ENCODE measurements around the gene CHRNG. TPM values are rescaled to one million over a fixed set of nuclear protein-coding genes. Genes with fewer than 3 reads are reported as not detected.

CHRNG gene, protein sequence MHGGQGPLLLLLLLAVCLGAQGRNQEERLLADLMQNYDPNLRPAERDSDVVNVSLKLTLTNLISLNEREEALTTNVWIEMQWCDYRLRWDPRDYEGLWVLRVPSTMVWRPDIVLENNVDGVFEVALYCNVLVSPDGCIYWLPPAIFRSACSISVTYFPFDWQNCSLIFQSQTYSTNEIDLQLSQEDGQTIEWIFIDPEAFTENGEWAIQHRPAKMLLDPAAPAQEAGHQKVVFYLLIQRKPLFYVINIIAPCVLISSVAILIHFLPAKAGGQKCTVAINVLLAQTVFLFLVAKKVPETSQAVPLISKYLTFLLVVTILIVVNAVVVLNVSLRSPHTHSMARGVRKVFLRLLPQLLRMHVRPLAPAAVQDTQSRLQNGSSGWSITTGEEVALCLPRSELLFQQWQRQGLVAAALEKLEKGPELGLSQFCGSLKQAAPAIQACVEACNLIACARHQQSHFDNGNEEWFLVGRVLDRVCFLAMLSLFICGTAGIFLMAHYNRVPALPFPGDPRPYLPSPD
- total RNA-seq (not detected), total RNA-seq (0 reads per million in 2 donors)

DNA sequence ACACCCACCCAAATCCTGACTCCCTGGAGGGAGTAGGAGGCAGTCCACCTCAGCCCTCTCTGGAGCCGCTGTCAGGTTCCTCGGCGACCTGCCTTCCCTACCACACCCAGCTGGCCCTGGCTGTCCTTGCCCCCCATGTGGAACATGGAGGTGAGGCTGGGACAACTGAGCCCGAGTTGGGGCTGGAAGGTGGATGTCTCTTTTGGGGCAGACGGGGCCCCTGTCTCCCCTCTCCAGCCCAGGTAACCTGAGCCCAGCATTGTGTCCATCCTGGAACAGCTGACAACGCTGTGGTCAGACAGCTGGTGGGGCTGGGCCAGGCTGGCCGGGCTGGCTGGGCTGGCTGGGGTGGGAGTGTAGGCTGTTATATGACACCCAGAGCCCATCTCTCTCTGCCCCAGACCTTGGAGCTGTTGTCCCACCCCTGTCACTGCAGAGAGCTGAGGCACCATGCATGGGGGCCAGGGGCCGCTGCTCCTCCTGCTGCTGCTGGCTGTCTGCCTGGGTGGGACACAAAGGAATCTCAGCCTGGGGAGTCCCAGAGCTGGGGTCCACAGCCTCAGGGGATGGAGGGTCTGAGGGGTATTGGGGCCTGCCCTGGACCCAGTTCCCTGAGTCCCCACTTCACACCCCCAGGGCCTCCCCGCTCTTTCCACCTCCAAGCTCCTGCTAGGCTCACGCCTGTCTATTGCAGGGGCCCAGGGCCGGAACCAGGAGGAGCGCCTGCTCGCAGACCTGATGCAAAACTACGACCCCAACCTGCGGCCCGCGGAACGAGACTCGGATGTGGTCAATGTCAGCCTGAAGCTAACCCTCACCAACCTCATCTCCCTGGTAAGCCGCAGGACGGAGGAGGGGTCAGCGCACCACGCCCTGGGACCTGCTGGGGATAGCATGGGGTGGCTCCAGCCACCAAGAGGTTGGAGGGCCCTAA lies at the start of gene CHRNG:
TSS of gene CHRNG (plus strand) at position 395 of the 934 bp plus-strand sequence. CDS start at position 451, 56 bp downstream.
- Mint-ChIP-seq H3K36me3 (ENCODE audit: low read depth) (no peaks in the 10 kb centered on the region), H3K4me3 (no peak within 1 kb of the TSS), H3K4me1 (peaks cover 15% of the 10 kb centered on the region), H3K27ac (peak within 1 kb of the TSS; percentile 82), H3K27me3 (peaks cover 26% of the 10 kb centered on the region)
- H3K9me3 ChIP-seq (ENCODE audit: control insufficient read depth, low read length, poor library complexity, severe bottlenecking): no peaks in the 10 kb centered on the region
- ATAC-seq: no peak
- DNase-seq: no peak

DNA sequence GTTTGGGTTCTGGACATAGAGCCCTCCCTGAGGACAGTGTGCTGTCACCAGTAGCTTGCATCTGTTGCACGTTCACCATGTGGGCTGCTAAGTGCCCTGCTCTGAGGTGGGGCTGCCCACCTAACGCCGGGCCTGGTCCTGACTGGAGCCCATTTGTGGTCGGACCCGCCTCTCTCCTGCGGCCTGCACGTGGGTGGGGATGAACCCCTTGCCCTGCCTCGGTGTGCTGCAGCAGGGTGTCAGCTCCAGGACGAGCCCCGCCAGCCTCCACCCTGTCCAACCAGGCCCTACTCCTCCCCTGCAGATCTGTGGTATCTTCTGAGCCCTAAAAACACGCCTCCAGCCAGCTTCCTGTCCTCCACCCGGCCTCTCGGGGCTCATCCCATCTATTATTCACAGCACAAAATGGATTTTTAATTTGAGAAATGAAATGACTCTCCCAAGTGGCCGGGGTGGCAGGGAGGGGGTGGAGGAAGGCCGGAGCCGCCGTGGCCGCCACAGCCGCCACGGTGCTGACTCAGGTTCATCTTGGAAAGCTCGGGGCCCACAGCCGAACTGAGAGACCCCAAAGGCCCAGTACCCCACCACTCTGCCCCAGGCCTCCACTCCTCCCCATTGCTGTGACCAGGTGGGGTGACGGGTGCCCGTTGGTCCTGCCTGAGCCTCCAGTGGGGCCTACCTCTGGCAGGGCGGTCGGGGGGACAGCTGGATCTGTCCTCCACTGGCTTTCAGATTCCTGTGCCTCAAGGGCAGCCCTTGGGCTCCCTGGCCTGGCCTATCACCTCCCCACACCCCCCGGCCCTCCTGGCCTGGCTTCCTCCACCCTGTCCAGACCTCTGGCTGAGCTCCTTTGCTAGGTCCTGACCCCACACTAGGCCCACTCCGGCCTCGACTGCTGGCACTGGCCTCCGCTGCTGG lies 49.0 kb upstream of the CHRNG start:
- Mint-ChIP-seq H3K36me3 (ENCODE audit: low read depth) (peaks cover 6% of the 10 kb centered on the region), H3K27me3 (peaks cover 49% of the 10 kb centered on the region), H3K4me3 (peak overlapping the region; percentile 53), H3K27ac (no peak overlapping the region), H3K4me1 (peaks cover 7% of the 10 kb centered on the region)
- DNase-seq: peak in 1 of 3 donors; percentile 10
- no peaks in the 10 kb centered on the region for H3K9me3 ChIP-seq (ENCODE audit: control insufficient read depth, low read length, poor library complexity, severe bottlenecking)
- no peak for ATAC-seq

DNA sequence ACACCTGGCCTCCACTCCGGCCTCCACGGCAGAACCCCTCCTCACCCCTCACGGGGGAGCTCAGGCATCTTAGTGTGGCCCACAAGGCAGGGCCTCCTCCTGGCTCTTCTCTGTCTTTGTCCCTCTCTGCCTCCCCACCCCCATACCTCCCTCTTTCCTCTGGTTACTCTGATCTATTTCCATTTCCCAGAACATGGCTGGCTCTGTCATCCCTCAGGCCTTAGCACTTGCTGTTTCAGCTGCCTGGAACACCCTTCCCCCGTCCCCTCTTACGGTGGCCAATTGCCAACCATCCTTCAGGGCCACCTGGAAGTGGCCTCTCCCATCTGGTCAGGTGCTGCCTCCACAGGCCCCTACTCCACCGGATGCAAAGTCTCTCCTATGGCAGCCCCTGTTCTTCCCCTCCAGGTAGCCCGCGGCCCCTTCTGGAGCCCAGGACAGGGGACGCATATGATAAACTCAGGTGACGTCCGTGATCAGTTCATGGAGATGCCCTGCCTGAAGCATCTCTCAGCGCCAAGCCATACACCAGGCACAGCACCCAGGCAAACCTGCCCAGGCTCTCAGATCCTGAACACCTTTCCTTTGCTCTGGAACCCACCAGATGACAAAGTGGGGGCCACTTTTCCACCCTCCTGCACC lies 48.2 kb upstream of the CHRNG start:
- H3K9me3 ChIP-seq (ENCODE audit: control insufficient read depth, low read length, poor library complexity, severe bottlenecking): no peaks in the 10 kb centered on the region
- Mint-ChIP-seq H3K27ac (no peak overlapping the region), H3K36me3 (ENCODE audit: low read depth) (peaks cover 6% of the 10 kb centered on the region), H3K4me1 (peaks cover 7% of the 10 kb centered on the region), H3K27me3 (peaks cover 47% of the 10 kb centered on the region), H3K4me3 (peak overlapping the region; percentile 21)
- peak in 1 of 3 donors; percentile 2 for DNase-seq
- no peak for ATAC-seq

DNA sequence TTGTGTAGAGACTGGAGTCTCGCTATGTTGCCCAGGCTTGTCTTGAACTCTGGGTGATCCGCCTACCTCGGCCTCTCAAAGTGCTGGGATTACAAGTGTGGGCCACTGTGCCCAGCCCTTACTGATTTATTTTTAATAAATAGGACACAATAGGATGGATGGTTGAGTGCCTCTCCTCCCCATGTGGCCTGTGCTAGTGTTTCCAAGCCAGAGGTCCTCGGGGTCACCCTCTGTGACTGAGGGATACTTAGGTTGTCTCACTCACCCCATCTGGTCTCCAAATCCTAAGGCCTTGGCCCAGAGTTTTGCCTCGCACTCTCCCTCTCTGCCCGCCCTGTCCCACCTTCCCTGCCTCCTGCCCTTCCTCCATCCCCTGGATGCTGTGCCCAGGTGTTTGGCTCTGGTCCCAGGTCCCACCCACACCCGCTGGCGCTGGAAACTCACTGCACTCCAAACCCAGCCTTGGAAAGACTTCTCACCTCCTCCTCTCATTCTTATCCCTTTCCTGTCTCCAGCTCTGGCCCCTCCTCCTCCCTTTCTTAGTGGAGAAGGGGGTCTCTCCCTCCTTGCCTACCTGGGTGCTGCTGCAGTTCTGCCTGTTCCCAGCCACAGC lies 47.1 kb upstream of the CHRNG start:
- no peaks in the 10 kb centered on the region for H3K9me3 ChIP-seq (ENCODE audit: control insufficient read depth, low read length, poor library complexity, severe bottlenecking)
- Mint-ChIP-seq H3K36me3 (ENCODE audit: low read depth) (peaks cover 6% of the 10 kb centered on the region), H3K27ac (no peak overlapping the region), H3K4me3 (no peak overlapping the region), H3K4me1 (peaks cover 7% of the 10 kb centered on the region), H3K27me3 (peaks cover 47% of the 10 kb centered on the region)
- ATAC-seq (no peak), DNase-seq (peak in 1 of 3 donors; percentile 4)

DNA sequence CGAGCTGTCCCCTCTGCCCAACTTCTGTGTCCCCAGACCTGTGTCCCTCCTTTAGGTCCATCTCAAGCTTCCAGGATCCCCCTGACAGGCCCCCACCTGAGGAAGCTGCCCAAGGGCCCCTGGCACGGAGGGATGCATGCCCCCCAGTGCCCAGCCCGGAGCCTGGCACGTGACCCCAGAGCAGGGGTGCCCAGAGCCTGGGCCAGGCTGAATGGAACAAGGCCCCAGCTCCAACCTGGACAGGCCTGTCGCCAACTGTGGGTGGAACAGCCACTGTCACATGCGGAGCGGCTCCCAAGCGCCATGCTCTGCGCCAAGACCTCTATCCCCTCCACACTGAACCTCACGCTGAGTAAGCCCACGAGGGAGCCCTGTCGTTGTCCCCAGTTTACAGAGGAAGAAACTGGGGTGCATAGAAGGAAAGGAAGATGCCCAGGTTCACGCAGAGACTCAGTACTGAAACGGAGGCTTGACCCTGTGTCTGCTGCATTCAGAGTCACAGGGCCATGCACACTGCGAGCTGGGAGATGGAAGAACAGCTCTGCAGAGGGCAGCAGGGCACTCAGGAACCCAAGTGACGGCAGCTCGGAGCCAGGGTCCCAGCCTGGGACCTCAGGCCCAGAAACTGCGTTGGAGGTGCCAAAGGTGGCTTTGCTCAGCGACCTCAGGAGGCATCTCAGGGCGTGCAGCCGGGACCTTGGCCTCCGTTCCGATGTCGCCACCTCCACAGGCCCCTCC lies 46.4 kb upstream of the CHRNG start:
- peak in 1 of 3 donors; percentile 4 for DNase-seq
- no peak overlapping the region for H3K27ac Mint-ChIP-seq

DNA sequence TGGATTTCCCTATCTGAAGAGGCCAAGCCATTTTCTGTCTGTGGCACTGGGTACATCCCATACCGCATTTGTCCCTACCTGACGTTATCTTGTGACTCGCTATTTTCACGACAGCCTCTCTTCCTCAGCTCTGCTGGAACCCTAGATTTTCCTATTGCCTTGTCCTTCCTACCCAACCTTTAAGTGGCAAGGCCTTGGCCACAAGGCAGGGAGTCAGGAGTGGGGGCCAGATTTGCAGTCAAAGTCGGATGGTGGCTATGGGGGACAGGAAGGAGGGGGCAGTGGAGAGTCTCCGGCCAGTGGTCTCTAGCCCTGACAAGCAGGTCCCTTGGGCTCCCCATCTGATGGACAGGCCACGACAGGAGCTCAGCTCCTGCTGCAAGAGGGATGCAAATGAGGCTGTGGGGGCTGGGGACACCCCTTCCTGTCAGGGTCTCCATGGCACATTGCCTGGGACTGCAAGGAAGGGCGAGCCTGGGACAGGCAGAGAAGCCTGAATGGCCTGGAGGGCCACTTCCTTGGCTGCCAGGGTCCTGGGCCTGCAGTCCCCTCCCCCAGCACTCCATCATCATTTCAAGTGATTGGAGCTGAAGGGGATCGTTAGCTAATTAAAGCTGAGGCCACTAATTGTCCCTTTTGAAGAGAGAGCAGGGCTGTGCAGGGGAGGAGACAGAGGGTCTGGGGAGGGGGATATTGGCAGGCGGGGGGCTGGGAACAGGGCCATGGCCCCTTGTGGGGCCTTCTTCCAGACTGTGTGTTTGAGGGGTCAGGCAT lies 45.6 kb upstream of the CHRNG start:
- Mint-ChIP-seq H3K4me3 (no peak overlapping the region), H3K27me3 (peaks cover 45% of the 10 kb centered on the region), H3K4me1 (peaks cover 4% of the 10 kb centered on the region), H3K36me3 (ENCODE audit: low read depth) (peaks cover 8% of the 10 kb centered on the region), H3K27ac (no peak overlapping the region)
- ATAC-seq: no peak
- no peak for DNase-seq
- H3K9me3 ChIP-seq (ENCODE audit: control insufficient read depth, low read length, poor library complexity, severe bottlenecking): no peaks in the 10 kb centered on the region

More for the DNA sequence above, 46.4 kb upstream of the CHRNG start:
- peaks cover 7% of the 10 kb centered on the region for H3K4me1 Mint-ChIP-seq
- no peak overlapping the region for H3K4me3 Mint-ChIP-seq
- peaks cover 46% of the 10 kb centered on the region for H3K27me3 Mint-ChIP-seq
- H3K36me3 Mint-ChIP-seq (ENCODE audit: low read depth): peaks cover 6% of the 10 kb centered on the region
- no peaks in the 10 kb centered on the region for H3K9me3 ChIP-seq (ENCODE audit: control insufficient read depth, low read length, poor library complexity, severe bottlenecking)
- ATAC-seq: no peak

DNA sequence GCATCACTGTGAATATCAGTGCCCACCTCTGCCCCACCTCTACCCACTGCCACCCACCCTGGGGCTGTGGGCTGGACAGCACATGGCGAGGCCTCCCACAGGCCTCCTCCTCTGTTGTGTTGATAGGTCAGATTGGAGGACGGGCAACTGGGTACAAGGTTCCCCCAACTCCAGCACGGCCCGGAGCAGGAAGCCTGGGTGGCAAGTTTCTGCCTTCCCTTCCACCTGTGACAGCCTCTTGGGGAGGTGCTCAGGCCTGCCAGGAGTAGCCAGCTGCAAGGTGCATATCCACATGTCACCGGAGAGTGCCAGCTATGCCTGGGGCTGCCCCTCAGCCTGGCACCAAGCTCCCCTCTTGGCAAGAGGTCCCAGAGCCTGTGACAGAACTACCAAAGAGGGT lies 45.0 kb upstream of the CHRNG start:
- Mint-ChIP-seq H3K4me1 (peaks cover 3% of the 10 kb centered on the region), H3K4me3 (no peak overlapping the region), H3K27ac (no peak overlapping the region), H3K36me3 (ENCODE audit: low read depth) (peaks cover 7% of the 10 kb centered on the region), H3K27me3 (peaks cover 44% of the 10 kb centered on the region)
- H3K9me3 ChIP-seq (ENCODE audit: control insufficient read depth, low read length, poor library complexity, severe bottlenecking): no peaks in the 10 kb centered on the region
- ATAC-seq (no peak), DNase-seq (no peak)

DNA sequence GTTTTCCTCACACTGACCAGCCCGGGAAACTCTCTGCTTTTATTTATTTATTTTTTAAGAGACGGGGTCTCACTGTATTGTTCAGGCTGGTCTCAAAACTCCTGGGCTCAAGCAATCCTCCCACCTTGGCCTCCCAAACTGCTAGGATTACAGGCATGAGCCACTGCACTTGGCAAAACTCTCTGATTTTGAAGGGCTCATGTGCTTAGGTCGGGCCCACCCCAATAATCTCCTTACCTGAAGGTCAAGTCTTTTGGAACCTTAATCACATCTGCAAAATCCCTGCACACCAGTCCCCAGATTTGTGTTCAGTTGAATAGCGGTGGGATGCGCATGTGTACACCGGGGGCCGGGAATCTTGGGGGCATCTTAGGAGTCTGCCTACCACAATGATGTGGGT lies 44.2 kb upstream of the CHRNG start:
- ATAC-seq: no peak

DNA sequence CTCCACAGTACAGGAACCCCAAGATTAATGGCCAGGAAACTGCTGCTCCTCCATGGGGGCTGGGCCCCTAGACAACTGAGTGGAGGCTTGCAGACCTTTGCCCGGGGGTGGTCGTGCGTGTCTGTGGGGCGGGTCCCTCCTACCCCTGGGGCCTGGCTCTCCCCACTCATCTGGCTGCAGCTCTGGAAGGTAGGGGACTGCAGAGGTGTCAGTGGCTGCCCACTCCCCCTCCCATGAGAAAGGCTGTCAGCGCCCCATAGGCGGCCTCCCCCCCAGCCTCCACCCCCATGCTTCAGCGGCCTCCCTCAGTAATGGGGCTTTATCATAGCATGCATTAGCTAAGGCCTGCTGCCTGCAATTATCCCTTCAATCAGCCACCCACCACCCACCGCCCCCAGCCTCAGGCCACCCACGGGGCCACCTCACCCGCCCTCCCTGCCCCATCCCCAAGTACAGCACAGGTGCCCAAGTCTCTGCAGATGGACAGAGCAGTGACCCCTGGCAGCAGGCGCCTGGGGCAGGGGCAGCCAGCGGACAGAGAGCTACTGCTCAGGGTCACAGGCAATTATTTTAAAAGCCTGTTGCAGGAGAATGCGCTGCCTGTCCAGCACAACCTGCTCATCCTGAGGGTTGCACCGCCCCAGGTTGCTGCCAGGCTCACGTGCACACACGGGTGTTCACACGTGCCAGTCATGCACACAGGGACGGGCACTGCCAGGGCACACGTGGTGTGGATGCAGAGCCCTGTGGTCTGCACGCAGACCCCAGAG lies 42.8 kb upstream of the CHRNG start:
- Mint-ChIP-seq H3K4me3 (no peak overlapping the region), H3K27me3 (peaks cover 44% of the 10 kb centered on the region), H3K27ac (no peak overlapping the region), H3K36me3 (ENCODE audit: low read depth) (peaks cover 3% of the 10 kb centered on the region), H3K4me1 (peaks cover 3% of the 10 kb centered on the region)
- H3K9me3 ChIP-seq (ENCODE audit: control insufficient read depth, low read length, poor library complexity, severe bottlenecking): no peaks in the 10 kb centered on the region
- DNase-seq (no peak), ATAC-seq (no peak)

More for the DNA sequence above, 44.2 kb upstream of the CHRNG start:
- H3K4me1 Mint-ChIP-seq: peaks cover 3% of the 10 kb centered on the region
- H3K27me3 Mint-ChIP-seq: peaks cover 44% of the 10 kb centered on the region
- no peak overlapping the region for H3K27ac Mint-ChIP-seq
- H3K36me3 Mint-ChIP-seq (ENCODE audit: low read depth): peaks cover 6% of the 10 kb centered on the region
- H3K4me3 Mint-ChIP-seq: no peak overlapping the region
- no peak for DNase-seq
- H3K9me3 ChIP-seq (ENCODE audit: control insufficient read depth, low read length, poor library complexity, severe bottlenecking): no peaks in the 10 kb centered on the region

DNA sequence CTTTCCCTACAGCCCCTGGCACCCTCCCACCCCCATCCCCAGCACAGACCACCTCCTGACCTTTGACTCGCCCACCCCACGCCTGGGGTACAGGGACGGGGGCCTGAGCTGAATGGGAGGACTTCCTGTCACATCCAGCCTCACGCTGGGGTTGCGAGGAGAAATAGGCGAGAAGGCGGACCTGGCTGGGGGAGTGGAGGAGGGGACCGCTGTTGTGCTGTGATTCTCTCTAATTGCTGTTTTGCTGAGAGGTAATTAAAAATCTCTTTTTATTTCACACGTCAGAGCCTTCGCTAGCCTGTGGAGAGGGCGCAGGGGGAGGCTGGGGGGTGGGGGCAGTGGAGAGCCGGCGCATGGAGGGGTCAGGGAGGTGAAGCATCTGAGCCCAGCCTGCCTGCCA lies 42.1 kb upstream of the CHRNG start:
- ATAC-seq (no peak), DNase-seq (no peak)
- Mint-ChIP-seq H3K4me3 (no peak overlapping the region), H3K27ac (no peak overlapping the region), H3K27me3 (peaks cover 41% of the 10 kb centered on the region), H3K4me1 (peaks cover 4% of the 10 kb centered on the region), H3K36me3 (ENCODE audit: low read depth) (peaks cover 3% of the 10 kb centered on the region)
- no peaks in the 10 kb centered on the region for H3K9me3 ChIP-seq (ENCODE audit: control insufficient read depth, low read length, poor library complexity, severe bottlenecking)
